Measurements from ENCODE around the gene PTPN9.
"Not testable (repeated sequence)": the region's sequence is repeated elsewhere in the genome, so short reads cannot be mapped to it uniquely, and the experiment has no call there.

PTPN9 gene

GRCh38 chr15:75561888-75562287 lies 17.2 kb downstream of the PTPN9 start:
- no peak overlapping the region for H3K4me3 ChIP-seq (ENCODE audit: low read depth, low read length)
- TF ChIP-seq CTCF (IDR thresholded peaks at IDR 0.05; ENCODE audit: low read depth, low read length): no peak

GRCh38 chr15:75559360-75559759 lies 19.8 kb downstream of the PTPN9 start:
- not testable (repeated sequence) for H3K4me3 ChIP-seq (ENCODE audit: low read depth, low read length)

- H3K4me3 ChIP-seq (ENCODE audit: low read depth, low read length): not testable (repeated sequence)
Observed at GRCh38 chr15:75558955-75559354, 20.2 kb downstream of the PTPN9 start.

GRCh38 chr15:75554717-75555116 lies 24.4 kb downstream of the PTPN9 start:
- TF ChIP-seq CTCF (IDR thresholded peaks at IDR 0.05; ENCODE audit: low read depth, low read length): no peak
- H3K4me3 ChIP-seq (ENCODE audit: low read depth, low read length): no peak overlapping the region

GRCh38 chr15:75553659-75554058 lies 25.5 kb downstream of the PTPN9 start:
- TF ChIP-seq CTCF (IDR thresholded peaks at IDR 0.05; ENCODE audit: low read depth, low read length): no peak
- no peak overlapping the region for H3K4me3 ChIP-seq (ENCODE audit: low read depth, low read length)

- no peak for TF ChIP-seq CTCF (IDR thresholded peaks at IDR 0.05; ENCODE audit: low read depth, low read length)
- no peak overlapping the region for H3K4me3 ChIP-seq (ENCODE audit: low read depth, low read length)
Observed at GRCh38 chr15:75551091-75551490, 28.0 kb downstream of the PTPN9 start.

GRCh38 chr15:75545064-75545463 lies 34.1 kb downstream of the PTPN9 start:
- no peak overlapping the region for H3K4me3 ChIP-seq (ENCODE audit: low read depth, low read length)
- TF ChIP-seq CTCF (IDR thresholded peaks at IDR 0.05; ENCODE audit: low read depth, low read length): no peak

- TF ChIP-seq CTCF (IDR thresholded peaks at IDR 0.05; ENCODE audit: low read depth, low read length): no peak
- no peak overlapping the region for H3K4me3 ChIP-seq (ENCODE audit: low read depth, low read length)
Observed at GRCh38 chr15:75544359-75544758, 34.8 kb downstream of the PTPN9 start.

- not testable (repeated sequence) for H3K4me3 ChIP-seq (ENCODE audit: low read depth, low read length)
Observed at GRCh38 chr15:75542949-75543545, 36.1 kb downstream of the PTPN9 start.

Measured in WI38 (cell line).